ENCODE data around the gene IFNA17. TPM values are rescaled to one million over a fixed set of nuclear protein-coding genes. Genes with fewer than 3 reads are reported as not detected.

IFNA17 gene
- total RNA-seq, 1 donor = not detected

DNA sequence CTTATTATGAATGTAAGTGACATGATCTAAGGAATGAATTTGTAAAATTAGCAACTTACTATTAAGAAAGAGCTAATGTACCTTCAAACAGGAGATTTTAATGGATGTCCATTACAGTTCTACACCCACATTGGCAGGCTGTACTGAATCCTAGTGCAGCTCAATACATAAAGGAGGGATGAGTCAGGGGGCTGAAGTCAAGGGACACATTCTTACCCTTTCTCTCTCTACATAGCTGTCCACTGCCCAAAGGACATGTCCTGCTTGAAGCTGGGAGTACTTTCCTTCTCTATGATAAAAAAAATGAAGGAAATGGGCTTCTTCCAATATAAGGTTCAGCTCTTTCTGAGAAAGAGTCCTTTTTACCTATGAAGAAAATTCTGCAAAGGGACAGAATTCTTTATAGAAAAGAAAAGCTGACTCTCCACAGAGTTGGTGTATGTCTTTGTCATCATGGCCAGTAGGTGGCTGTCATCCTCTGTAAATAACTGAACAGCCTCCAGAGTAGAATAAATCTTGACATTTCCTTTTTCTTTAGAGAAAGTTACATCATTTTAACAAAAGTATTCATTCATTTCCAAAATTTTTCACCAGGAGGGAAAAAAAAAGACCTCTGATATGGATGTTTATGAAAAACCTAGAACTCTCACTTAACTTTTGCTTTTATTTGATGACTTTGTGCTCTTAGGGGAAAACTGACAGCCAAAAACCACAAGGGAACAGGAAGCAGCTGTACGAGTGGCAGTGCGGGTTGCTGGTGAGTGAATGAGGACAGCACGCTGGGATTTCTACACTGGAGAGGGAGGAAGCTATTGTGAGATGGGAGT is 24.9 kb upstream of the IFNA17 start:
- no peaks in the 10 kb centered on the region for H3K79me2 ChIP-seq (ENCODE audit: insufficient read depth, low read length)

DNA sequence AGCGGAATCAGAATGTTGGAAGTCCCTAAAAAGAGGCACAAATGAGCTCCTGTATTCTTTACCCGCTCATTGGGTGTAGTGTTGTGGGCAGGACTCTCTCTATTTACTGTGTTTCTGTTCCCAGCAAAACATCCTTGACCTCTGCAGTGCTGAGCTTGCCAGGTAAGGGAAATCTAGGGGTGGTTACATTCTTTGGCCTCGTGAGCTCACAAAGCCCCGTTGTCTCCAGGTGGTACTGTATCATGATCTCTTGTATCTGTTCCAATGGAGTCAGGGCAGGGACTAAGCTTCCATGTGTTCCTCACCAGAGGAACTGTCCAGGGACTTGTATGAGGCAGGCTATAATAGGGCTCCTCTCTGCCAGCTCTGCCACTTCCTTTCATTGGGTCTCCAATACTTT is 23.6 kb upstream of the IFNA17 start:
- no peak overlapping the region for H3K27ac ChIP-seq (ENCODE audit: low read depth, low read length)
- no peak overlapping the region for H2AFZ ChIP-seq (ENCODE audit: low read length)
- no peak overlapping the region for H3K4me3 ChIP-seq (ENCODE audit: insufficient read depth, low read length)
- no peak overlapping the region for H3K4me2 ChIP-seq (ENCODE audit: insufficient read depth, low read length)
- H4K20me1 ChIP-seq (ENCODE audit: insufficient read depth, low read length) = no peaks in the 10 kb centered on the region
- H3K4me1 ChIP-seq (ENCODE audit: insufficient read depth, low read length) = peaks cover 3% of the 10 kb centered on the region
- no peak for DNase-seq (ENCODE audit: insufficient read length, low spot score, missing footprints)
- peaks cover 27% of the 10 kb centered on the region for H3K27me3 ChIP-seq (ENCODE audit: insufficient read depth, low read length)
- no peaks in the 10 kb centered on the region for H3K79me2 ChIP-seq (ENCODE audit: insufficient read depth, low read length)
- TF ChIP-seq, protein P1, sequence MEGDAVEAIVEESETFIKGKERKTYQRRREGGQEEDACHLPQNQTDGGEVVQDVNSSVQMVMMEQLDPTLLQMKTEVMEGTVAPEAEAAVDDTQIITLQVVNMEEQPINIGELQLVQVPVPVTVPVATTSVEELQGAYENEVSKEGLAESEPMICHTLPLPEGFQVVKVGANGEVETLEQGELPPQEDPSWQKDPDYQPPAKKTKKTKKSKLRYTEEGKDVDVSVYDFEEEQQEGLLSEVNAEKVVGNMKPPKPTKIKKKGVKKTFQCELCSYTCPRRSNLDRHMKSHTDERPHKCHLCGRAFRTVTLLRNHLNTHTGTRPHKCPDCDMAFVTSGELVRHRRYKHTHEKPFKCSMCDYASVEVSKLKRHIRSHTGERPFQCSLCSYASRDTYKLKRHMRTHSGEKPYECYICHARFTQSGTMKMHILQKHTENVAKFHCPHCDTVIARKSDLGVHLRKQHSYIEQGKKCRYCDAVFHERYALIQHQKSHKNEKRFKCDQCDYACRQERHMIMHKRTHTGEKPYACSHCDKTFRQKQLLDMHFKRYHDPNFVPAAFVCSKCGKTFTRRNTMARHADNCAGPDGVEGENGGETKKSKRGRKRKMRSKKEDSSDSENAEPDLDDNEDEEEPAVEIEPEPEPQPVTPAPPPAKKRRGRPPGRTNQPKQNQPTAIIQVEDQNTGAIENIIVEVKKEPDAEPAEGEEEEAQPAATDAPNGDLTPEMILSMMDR (IDR thresholded peaks at IDR 0.05; ENCODE audit: extremely low read depth, low read depth, low read length) = no peak
- no peaks in the 10 kb centered on the region for H3K36me3 ChIP-seq (ENCODE audit: insufficient read depth, low read length)
- no peaks in the 10 kb centered on the region for H3K9me3 ChIP-seq (ENCODE audit: low read depth, low read length)

More for the DNA sequence above, 24.9 kb upstream of the IFNA17 start:
- TF ChIP-seq, protein P1 (IDR thresholded peaks at IDR 0.05; ENCODE audit: extremely low read depth, low read depth, low read length) = peak; percentile 52
- Histone ChIP-seq H3K27me3 (ENCODE audit: insufficient read depth, low read length) (peaks cover 29% of the 10 kb centered on the region), H3K9me3 (ENCODE audit: low read depth, low read length) (no peaks in the 10 kb centered on the region), H4K20me1 (ENCODE audit: insufficient read depth, low read length) (no peaks in the 10 kb centered on the region), H3K4me1 (ENCODE audit: insufficient read depth, low read length) (peaks cover 3% of the 10 kb centered on the region), H3K4me3 (ENCODE audit: insufficient read depth, low read length) (peak overlapping the region; percentile 54), H2AFZ (ENCODE audit: low read length) (peak overlapping the region; percentile 79), H3K36me3 (ENCODE audit: insufficient read depth, low read length) (no peaks in the 10 kb centered on the region), H3K4me2 (ENCODE audit: insufficient read depth, low read length) (peak overlapping the region; percentile 75), H3K27ac (ENCODE audit: low read depth, low read length) (no peak overlapping the region)
- DNase-seq (ENCODE audit: insufficient read length, low spot score, missing footprints) = peak; percentile 68

DNA sequence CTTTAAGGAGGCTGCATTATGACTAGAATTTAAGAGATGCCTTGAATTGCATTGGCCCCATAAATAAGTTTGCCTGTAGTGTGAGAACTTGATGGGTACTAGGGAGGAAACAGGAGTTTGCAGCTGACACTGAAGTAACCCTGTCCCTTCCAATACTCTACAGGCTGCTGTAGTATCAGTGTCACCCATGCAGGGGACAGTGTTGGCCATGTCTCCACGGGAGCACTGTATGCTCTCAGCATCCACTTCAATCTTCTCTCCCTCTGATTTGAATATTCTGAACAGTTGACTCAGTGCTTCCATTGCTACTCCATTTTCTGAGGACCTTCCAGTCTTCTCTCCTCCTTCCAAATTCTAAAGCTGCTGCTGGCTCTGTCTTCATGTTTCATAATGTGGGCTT is 23.2 kb upstream of the IFNA17 start:
- DNase-seq (ENCODE audit: insufficient read length, low spot score, missing footprints) = no peak
- Histone ChIP-seq H3K79me2 (ENCODE audit: insufficient read depth, low read length) (no peaks in the 10 kb centered on the region), H3K4me2 (ENCODE audit: insufficient read depth, low read length) (no peak overlapping the region), H3K27ac (ENCODE audit: low read depth, low read length) (no peak overlapping the region), H4K20me1 (ENCODE audit: insufficient read depth, low read length) (no peaks in the 10 kb centered on the region), H3K27me3 (ENCODE audit: insufficient read depth, low read length) (peaks cover 23% of the 10 kb centered on the region), H2AFZ (ENCODE audit: low read length) (no peak overlapping the region), H3K9me3 (ENCODE audit: low read depth, low read length) (no peaks in the 10 kb centered on the region), H3K4me3 (ENCODE audit: insufficient read depth, low read length) (no peak overlapping the region), H3K4me1 (ENCODE audit: insufficient read depth, low read length) (peaks cover 3% of the 10 kb centered on the region), H3K36me3 (ENCODE audit: insufficient read depth, low read length) (no peaks in the 10 kb centered on the region)
- TF ChIP-seq, protein P1 (IDR thresholded peaks at IDR 0.05; ENCODE audit: extremely low read depth, low read depth, low read length) = no peak

- TF ChIP-seq, protein P1 (IDR thresholded peaks at IDR 0.05; ENCODE audit: extremely low read depth, low read depth, low read length) = no peak
- H3K4me2 ChIP-seq (ENCODE audit: insufficient read depth, low read length) = no peak overlapping the region
- no peaks in the 10 kb centered on the region for H3K4me1 ChIP-seq (ENCODE audit: insufficient read depth, low read length)
- H3K4me3 ChIP-seq (ENCODE audit: insufficient read depth, low read length) = no peak overlapping the region
- H3K36me3 ChIP-seq (ENCODE audit: insufficient read depth, low read length) = no peaks in the 10 kb centered on the region
- no peaks in the 10 kb centered on the region for H4K20me1 ChIP-seq (ENCODE audit: insufficient read depth, low read length)
- no peaks in the 10 kb centered on the region for H3K79me2 ChIP-seq (ENCODE audit: insufficient read depth, low read length)
- H3K9me3 ChIP-seq (ENCODE audit: low read depth, low read length) = no peaks in the 10 kb centered on the region
- H2AFZ ChIP-seq (ENCODE audit: low read length) = no peak overlapping the region
- H3K27me3 ChIP-seq (ENCODE audit: insufficient read depth, low read length) = peaks cover 15% of the 10 kb centered on the region
- DNase-seq (ENCODE audit: insufficient read length, low spot score, missing footprints) = no peak
- H3K27ac ChIP-seq (ENCODE audit: low read depth, low read length) = no peak overlapping the region
Observed at GRCh38 chr9:21244836-21245235, 16.8 kb upstream of the IFNA17 start.

Data from osteoblast (primary cell).